CD8-positive, alpha-beta memory T cell (primary cell): ENCODE data around the gene LGALS1. TPM values are rescaled to one million over a fixed set of nuclear protein-coding genes. Genes with fewer than 3 reads are reported as not detected.

Experiments used
- CTCF ChIA-PET: fragments of 350-600 bp; sonication (Branson Sonifier 250); formaldehyde crosslinking; loops from one replicate; lab custom pipeline; 2021; ENCODE audit warnings: antibody characterized with exemption; lab: Charles Lee
- POLR2A ChIA-PET: fragments of 350-600 bp; sonication (Branson Sonifier 250); formaldehyde crosslinking; loops from one replicate; lab custom pipeline; 2021; ENCODE audit warnings: antibody characterized with exemption; lab: Charles Lee
- DNase-seq, 5 donors: peaks; one replicate each; pipeline versions ENCODE4 v3.0.0 to v3.0.0-alpha.2; 2020 to 2022; ENCODE audit warnings: mixed read lengths in 1 of 5
- H3K27ac ChIP-seq: one replicate; pipeline ENCODE4 v1.7.0; 2013; ENCODE audit warnings: low read depth, mild to moderate bottlenecking, low read length, moderate library complexity
- H3K27me3 ChIP-seq: 2 replicates; pipeline ENCODE4 v1.7.0; 2013; ENCODE audit warnings: low read length, mild to moderate bottlenecking; ENCODE audit not compliant: insufficient read depth, poor library complexity, severe bottlenecking
- H3K36me3 ChIP-seq: 2 replicates; pipeline ENCODE4 v1.7.0; 2013; ENCODE audit warnings: mild to moderate bottlenecking, low read length, moderate library complexity; ENCODE audit not compliant: insufficient read depth
- H3K4me1 ChIP-seq: 2 replicates; pipeline ENCODE4 v1.7.0; 2013; ENCODE audit warnings: mild to moderate bottlenecking, low read length, moderate library complexity; ENCODE audit not compliant: insufficient read depth
- H3K4me3 ChIP-seq: 2 replicates; pipeline ENCODE4 v1.7.0; 2013; ENCODE audit warnings: mild to moderate bottlenecking, low read length
- H3K9me3 ChIP-seq: 2 replicates; pipeline ENCODE4 v1.7.0; 2013; ENCODE audit warnings: mild to moderate bottlenecking, low read length
- H3K27ac Mint-ChIP-seq, 8 donors: one replicate each; pipeline ENCODE4 v1.8.0; 2020 to 2021; ENCODE audit warnings: mixed read lengths in 8 of 8, mild to moderate bottlenecking in 6 of 8, inconsistent platforms in 3 of 8, moderate library complexity in 3 of 8
- H3K27me3 Mint-ChIP-seq, 2 donors: one replicate each; pipeline ENCODE4 v1.8.0; 2020 to 2021; ENCODE audit warnings: mixed read lengths in 2 of 2, mild to moderate bottlenecking in 1 of 2, moderate library complexity in 1 of 2
- H3K36me3 Mint-ChIP-seq, 3 donors: one replicate each; pipeline ENCODE4 v1.8.0; 2020 to 2021; ENCODE audit warnings: mixed read lengths in 3 of 3, inconsistent platforms in 1 of 3, mild to moderate bottlenecking in 1 of 3
- H3K4me1 Mint-ChIP-seq, 3 donors: one replicate each; pipeline ENCODE4 v1.8.0; 2020 to 2021; ENCODE audit warnings: mixed read lengths in 3 of 3, inconsistent platforms in 1 of 3, mild to moderate bottlenecking in 1 of 3
- H3K4me3 Mint-ChIP-seq, 7 donors: one replicate each; pipeline ENCODE4 v1.8.0; 2020 to 2021; ENCODE audit warnings: mixed read lengths in 7 of 7, mild to moderate bottlenecking in 6 of 7, moderate library complexity in 4 of 7, inconsistent platforms in 2 of 7
- H3K9me3 Mint-ChIP-seq, 5 donors: one replicate each; pipeline ENCODE4 v1.8.0; 2020 to 2022; ENCODE audit warnings: mixed read lengths in 5 of 5, mild to moderate bottlenecking in 3 of 5, moderate library complexity in 2 of 5, inconsistent platforms in 1 of 5
- polyA plus RNA-seq: library from polyadenylated mRNA; unstranded; fragments of 300-500 nt; fragmentation: Illumina TruSeq; gene quantifications from one replicate; pipeline ENCODE4 v1.2.3, GENCODE V29; 2021
- total RNA-seq, 2 experiments: library from RNA; stranded (reverse); gene quantifications; one replicate each; pipeline ENCODE4 v1.2.3, GENCODE V29; 2021

The LGALS1 gene
- total and polyA plus RNA-seq, 3 experiments from 2014 or later: 182 to 223 (median 204) TPM

DNA sequence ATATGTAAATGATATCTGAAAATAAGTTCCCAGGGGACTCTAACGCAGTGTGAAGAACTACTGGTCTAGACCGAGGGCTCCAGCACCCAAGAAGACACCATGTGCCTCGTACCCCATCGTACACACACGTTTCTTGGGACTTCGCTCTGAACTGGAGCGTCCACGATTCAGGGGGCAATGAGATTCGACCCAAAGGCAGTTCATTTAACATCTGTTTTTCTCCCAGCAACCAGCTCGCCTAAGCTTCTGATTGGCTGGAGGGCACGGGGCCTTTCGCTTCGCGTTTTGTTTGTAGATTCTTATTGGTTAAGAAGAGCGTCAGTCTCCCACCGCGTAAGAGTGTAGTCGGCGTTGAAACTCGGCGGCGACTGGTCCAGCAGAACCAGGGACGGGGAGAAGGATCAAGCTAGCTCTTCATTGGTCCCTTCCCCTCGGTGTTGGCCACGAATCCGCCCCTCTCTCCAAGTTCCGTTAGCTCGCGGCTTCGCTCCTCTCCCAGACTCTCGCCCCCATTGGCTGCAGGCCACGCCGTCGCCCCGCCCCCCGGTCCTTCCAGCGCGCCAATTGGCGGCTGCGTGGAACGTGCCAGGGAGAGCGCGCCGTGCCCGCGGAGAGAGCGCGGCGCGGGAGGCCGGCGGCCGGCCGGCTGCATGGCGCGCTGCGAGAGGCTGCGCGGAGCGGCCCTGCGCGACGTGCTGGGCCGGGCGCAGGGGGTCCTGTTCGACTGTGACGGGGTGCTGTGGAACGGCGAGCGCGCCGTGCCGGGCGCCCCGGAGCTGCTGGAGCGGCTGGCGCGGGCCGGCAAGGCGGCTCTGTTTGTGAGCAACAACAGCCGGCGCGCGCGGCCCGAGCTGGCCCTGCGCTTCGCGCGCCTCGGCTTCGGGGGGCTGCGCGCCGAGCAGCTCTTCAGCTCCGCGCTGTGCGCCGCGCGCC, 17.0 kb upstream of the LGALS1 start, which contains the start of gene PDXP:
PDXP (plus strand) TSS at position 591 of the 933 bp plus-strand sequence; CDS start at position 651, 60 bp downstream.
- H3K4me1 Mint-ChIP-seq: peaks cover 34 to 44% (median 36%) of the 10 kb centered on the region in 3 donors

DNA sequence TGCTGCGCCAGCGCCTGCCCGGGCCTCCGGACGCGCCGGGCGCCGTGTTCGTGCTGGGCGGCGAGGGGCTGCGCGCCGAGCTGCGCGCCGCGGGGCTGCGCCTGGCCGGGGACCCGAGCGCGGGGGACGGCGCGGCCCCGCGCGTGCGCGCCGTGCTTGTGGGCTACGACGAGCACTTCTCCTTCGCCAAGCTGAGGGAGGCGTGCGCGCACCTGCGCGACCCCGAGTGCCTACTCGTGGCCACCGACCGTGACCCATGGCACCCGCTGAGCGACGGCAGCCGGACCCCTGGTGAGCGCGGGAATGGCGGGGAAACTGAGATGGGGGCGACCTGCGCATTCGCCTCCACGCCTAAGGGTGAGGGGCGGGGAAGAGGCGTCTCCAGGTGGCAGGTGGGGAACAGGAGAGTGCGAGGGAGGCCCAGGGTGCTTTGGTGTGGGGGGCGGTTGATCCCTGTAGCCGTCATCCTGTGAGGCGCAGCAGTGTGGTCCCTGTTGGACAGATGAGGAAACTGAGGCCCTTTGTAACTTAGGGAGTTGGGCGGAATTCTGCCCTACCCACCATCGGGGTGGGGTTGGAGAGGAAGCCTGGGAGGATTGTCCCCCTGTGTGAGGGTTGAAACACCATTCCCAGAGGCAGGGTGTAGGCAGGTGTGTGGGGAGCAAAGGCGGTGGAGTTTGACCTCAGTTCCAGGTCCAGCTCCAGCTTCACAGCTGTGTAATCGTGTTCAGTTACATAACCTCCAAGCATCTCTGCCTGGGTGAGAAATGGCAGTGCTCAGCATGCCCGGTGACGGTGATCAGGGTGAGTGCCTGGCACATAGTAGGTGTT, 16.2 kb upstream of the LGALS1 start:
- peak overlapping the region; percentile 25 for H3K27ac ChIP-seq
- no peaks in the 10 kb centered on the region for H3K36me3 ChIP-seq
- H3K27me3 Mint-ChIP-seq: no peaks in the 10 kb centered on the region
- H3K4me1 ChIP-seq: peaks cover 31% of the 10 kb centered on the region
- peaks cover 34 to 44% (median 36%) of the 10 kb centered on the region in 3 donors for H3K4me1 Mint-ChIP-seq
- peak overlapping the region; percentile 47 to 81 (median 67) for H3K27ac Mint-ChIP-seq
- H3K9me3 ChIP-seq: no peaks in the 10 kb centered on the region
- H3K36me3 Mint-ChIP-seq: peaks cover 0 to 16% (median 0%) of the 10 kb centered on the region in 3 donors
- H3K27me3 ChIP-seq: no peaks in the 10 kb centered on the region
- ChIA-PET POLR2A (interaction anchor here (1.3 to 4.3 kb wide), 9 partner anchors 13 to 52 kb away, joined by 3 to 59 read pairs (median 12); partner anchors contain the start of genes LGALS1 and NOL12), CTCF (interaction anchor here (0.7 to 20.3 kb wide), 9 partner anchors 11 to 204 kb away, joined by 3 to 285 read pairs (median 7); partner anchors contain the start of genes GGA1, LGALS1 and SH3BP1)
- DNase-seq: no peak
- H3K9me3 Mint-ChIP-seq: no peaks in the 10 kb centered on the region
- H3K4me3 ChIP-seq: peak overlapping the region; percentile 46
- H3K4me3 Mint-ChIP-seq: peak overlapping the region; percentile 78 to 89 (median 80)

More for the DNA sequence above, 17.0 kb upstream of the LGALS1 start, which contains the start of gene PDXP:
- Mint-ChIP-seq H3K27ac (peak within 1 kb of the TSS; percentile 66 to 97 (median 94)), H3K27me3 (no peaks in the 10 kb centered on the region), H3K36me3 (peaks cover 0 to 23% (median 0%) of the 10 kb centered on the region in 3 donors), H3K9me3 (no peaks in the 10 kb centered on the region), H3K4me3 (peak within 1 kb of the TSS; percentile 85 to 91 (median 88))
- Histone ChIP-seq H3K4me3 (peak within 1 kb of the TSS; percentile 69), H3K27me3 (no peaks in the 10 kb centered on the region), H3K4me1 (peaks cover 31% of the 10 kb centered on the region), H3K36me3 (peaks cover 8% of the 10 kb centered on the region), H3K9me3 (no peaks in the 10 kb centered on the region), H3K27ac (peak within 1 kb of the TSS; percentile 52)
- CTCF ChIA-PET: interaction anchor here (0.9 to 20.3 kb wide), 12 partner anchors 9 to 205 kb away, joined by 3 to 285 read pairs (median 7); partner anchors contain the start of genes GGA1, LGALS1 and SH3BP1
- peak; percentile 96 to 98 (median 97) for DNase-seq
- POLR2A ChIA-PET: interaction anchor here (0.6 to 4.3 kb wide), 15 partner anchors 10 to 529 kb away, joined by 3 to 59 read pairs (median 8); partner anchors contain the start of genes GGA1, LGALS1 and NOL12

DNA sequence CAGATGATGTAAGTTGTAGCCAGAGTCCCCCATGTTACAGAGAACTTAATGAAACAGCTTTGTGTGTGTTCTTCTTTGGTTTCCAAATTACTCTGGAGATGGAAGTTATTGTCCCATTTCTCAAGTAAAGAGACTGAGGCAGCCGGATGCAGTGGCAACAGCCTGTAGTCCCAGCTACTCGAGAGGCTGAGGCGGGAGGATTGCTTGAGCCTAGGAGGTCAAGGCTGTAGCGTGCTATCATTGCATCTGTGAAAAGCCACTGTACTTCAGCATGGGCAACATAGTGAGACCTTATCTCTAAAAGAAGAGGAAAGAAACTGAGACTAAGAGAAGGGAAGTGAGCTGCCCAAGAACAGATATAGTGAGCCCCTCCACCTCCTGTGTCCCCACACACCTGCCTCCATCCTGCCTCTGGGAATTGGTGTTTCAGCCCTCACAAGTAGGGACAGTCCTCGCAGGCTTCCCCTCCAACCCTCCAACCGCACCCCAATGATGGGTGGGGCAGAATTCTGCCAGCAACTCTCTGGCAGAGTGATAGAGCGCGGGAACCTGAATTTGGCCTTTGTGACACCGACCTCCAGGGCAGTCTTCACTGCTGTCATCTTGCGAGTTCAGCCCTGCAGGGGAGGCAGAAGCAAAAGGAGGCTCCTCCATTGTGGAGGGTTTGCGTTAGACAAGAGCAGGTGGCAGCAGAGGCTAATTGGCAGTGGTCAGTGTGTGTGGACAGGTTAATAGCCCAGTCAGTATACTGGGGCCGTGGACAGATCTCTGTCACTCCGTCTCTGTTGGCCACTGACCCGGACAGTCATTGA, 15.3 kb upstream of the LGALS1 start:
- no peak for DNase-seq
- ChIA-PET POLR2A (interaction anchor here (0.5 to 4.3 kb wide), 3 partner anchors 16 to 38 kb away, joined by 9 to 59 read pairs (median 50); partner anchors contain the start of gene LGALS1), CTCF (interaction anchor here (0.7 to 20.3 kb wide), 11 partner anchors 10 to 52 kb away, joined by 3 to 285 read pairs (median 7); partner anchors contain the start of genes GGA1, LGALS1, NOL12 and SH3BP1)
- Mint-ChIP-seq H3K27ac (peak overlapping the region; percentile 47 to 81 (median 67)), H3K4me1 (peaks cover 34 to 47% (median 36%) of the 10 kb centered on the region in 3 donors), H3K27me3 (no peaks in the 10 kb centered on the region), H3K4me3 (peak overlapping the region; percentile 78 to 89 (median 80)), H3K9me3 (no peaks in the 10 kb centered on the region), H3K36me3 (peaks cover 0 to 11% (median 0%) of the 10 kb centered on the region in 3 donors)
- H3K27ac ChIP-seq: peak overlapping the region; percentile 6
- H3K4me1 ChIP-seq: peaks cover 31% of the 10 kb centered on the region
- peak overlapping the region; percentile 46 for H3K4me3 ChIP-seq
- no peaks in the 10 kb centered on the region for H3K9me3 ChIP-seq
- H3K27me3 ChIP-seq: no peaks in the 10 kb centered on the region
- H3K36me3 ChIP-seq: no peaks in the 10 kb centered on the region

DNA sequence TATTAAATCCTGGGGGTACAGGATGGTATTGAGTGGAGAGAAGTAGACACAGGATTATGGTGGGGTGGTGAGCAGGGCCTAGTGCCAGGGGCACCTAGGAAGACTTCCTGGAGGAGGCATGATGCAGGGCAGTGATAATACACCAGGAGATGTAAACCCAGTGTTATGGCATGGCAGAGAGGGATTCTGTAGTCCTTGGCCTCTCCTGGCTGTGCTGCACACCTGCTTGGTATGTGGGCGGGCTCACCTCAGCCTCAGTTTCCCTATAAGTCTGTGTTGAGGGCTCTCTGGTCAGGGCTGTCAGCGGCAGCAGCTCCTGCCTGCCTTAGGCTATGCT, 14.8 kb upstream of the LGALS1 start:
- no peaks in the 10 kb centered on the region for H3K27me3 ChIP-seq
- peaks cover 34 to 47% (median 36%) of the 10 kb centered on the region in 3 donors for H3K4me1 Mint-ChIP-seq
- H3K27ac ChIP-seq: peak overlapping the region; percentile 6
- peak overlapping the region in 6 of 7 donors; percentile 34 to 81 (median 78) for H3K4me3 Mint-ChIP-seq
- H3K9me3 ChIP-seq: no peaks in the 10 kb centered on the region
- H3K27ac Mint-ChIP-seq: peak overlapping the region in 3 of 8 donors; percentile 56 to 83 (median 61)
- H3K36me3 ChIP-seq: no peaks in the 10 kb centered on the region
- H3K4me1 ChIP-seq: peaks cover 31% of the 10 kb centered on the region
- ChIA-PET CTCF (interaction anchor here (1.2 to 20.3 kb wide), 9 partner anchors 9 to 203 kb away, joined by 4 to 285 read pairs (median 6); partner anchors contain the start of genes GGA1, LGALS1, NOL12 and SH3BP1), POLR2A (interaction anchor here (1.1 to 3.8 kb wide), 3 partner anchors 14 to 15 kb away, joined by 3 to 59 read pairs (median 5); partner anchors contain the start of gene LGALS1)
- DNase-seq: no peak
- H3K36me3 Mint-ChIP-seq: peaks cover 0 to 11% (median 0%) of the 10 kb centered on the region in 3 donors
- H3K27me3 Mint-ChIP-seq: no peaks in the 10 kb centered on the region
- H3K9me3 Mint-ChIP-seq: no peaks in the 10 kb centered on the region
- H3K4me3 ChIP-seq: no peak overlapping the region

DNA sequence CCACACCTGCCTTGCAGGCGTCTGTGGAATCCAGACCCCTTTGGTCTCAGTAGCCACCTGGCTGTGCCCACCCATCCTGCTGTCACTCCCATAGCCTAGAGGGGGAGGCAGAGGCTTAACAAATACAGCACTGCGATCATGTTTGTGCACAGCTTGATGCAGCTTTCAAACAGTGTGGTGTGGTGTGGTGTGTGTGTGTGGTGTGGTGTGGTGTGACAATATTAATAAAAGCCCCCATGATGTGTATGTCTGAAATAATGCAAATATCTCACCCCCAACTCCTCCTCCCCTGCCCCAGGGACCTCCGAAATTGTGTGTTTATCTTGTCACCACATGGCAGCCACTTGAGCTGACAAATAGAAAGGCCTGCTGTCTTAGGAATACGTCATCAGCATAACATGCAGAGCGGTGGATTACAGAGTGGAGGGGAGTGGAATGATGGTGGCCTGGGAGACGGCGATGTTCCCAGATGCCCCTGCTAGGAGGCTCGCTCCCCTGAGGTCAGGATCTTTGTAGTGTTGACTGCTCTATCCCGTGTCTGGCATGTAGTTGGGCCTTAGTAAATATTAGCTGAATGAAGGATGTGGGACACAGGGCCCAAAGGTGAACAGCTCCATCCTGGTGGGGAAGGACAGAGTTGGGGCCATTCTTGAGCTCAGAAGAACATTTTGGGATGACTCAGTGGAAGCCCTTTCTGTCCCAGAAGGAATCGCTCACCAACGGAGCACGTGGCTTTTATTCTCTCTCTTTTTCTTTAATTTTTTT, 14.1 kb upstream of the LGALS1 start:
- H3K36me3 ChIP-seq: no peaks in the 10 kb centered on the region
- H3K27ac ChIP-seq: no peak overlapping the region
- CTCF ChIA-PET: interaction anchor here (1.1 to 20.3 kb wide), 11 partner anchors 9 to 202 kb away, joined by 4 to 285 read pairs (median 5); partner anchors contain the start of genes LGALS1, NOL12 and SH3BP1
- H3K27ac Mint-ChIP-seq: peak overlapping the region in 4 of 8 donors; percentile 26 to 83 (median 62)
- H3K36me3 Mint-ChIP-seq: peaks cover 0 to 8% (median 0%) of the 10 kb centered on the region in 3 donors
- peaks cover 34 to 47% (median 36%) of the 10 kb centered on the region in 3 donors for H3K4me1 Mint-ChIP-seq
- no peaks in the 10 kb centered on the region for H3K27me3 ChIP-seq
- no peaks in the 10 kb centered on the region for H3K9me3 Mint-ChIP-seq
- H3K4me3 Mint-ChIP-seq: peak overlapping the region in 2 of 7 donors; percentile 52 to 54
- peaks cover 31% of the 10 kb centered on the region for H3K4me1 ChIP-seq
- no peak overlapping the region for H3K4me3 ChIP-seq
- peak in 2 of 5 donors; percentile 53 to 67 for DNase-seq
- H3K27me3 Mint-ChIP-seq: no peaks in the 10 kb centered on the region
- H3K9me3 ChIP-seq: no peaks in the 10 kb centered on the region
- POLR2A ChIA-PET: interaction anchor here (0.5 to 1.5 kb wide), 5 partner anchors 10 to 18 kb away, joined by 3 to 5 read pairs (median 3); partner anchors contain the start of gene LGALS1

DNA sequence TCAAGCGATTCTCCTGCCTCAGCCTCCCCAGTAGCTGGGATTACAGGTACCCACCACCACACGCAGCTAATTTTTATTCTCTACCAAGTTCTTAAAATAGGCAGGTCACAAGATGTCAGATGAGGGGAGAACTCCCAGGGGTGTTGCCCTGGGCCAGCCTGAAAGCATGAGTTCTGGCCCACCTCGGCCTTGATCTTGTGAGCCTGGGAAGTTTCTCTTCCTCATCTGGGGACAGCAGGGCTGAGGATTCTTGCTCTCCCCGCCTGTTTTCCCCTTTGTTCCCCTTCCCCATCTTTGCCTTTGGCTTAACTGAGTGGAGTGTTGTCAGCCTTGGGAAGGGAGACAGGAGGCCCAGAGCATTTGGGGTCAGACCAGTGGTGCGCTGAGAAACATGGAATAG, 13.4 kb upstream of the LGALS1 start:
- H3K27ac Mint-ChIP-seq: peak overlapping the region in 1 of 8 donors; percentile 29
- H3K27ac ChIP-seq: no peak overlapping the region
- H3K27me3 ChIP-seq: no peaks in the 10 kb centered on the region
- H3K4me3 ChIP-seq: no peak overlapping the region
- peaks cover 0 to 10% (median 0%) of the 10 kb centered on the region in 3 donors for H3K36me3 Mint-ChIP-seq
- no peak for DNase-seq
- H3K9me3 ChIP-seq: no peaks in the 10 kb centered on the region
- POLR2A ChIA-PET: interaction anchor here (0.9 to 1.5 kb wide), 4 partner anchors 9 to 19 kb away, joined by 3 to 5 read pairs (median 3); partner anchors contain the start of gene LGALS1
- no peak overlapping the region for H3K4me3 Mint-ChIP-seq
- no peaks in the 10 kb centered on the region for H3K36me3 ChIP-seq
- H3K4me1 ChIP-seq: peaks cover 31% of the 10 kb centered on the region
- no peaks in the 10 kb centered on the region for H3K9me3 Mint-ChIP-seq
- CTCF ChIA-PET: interaction anchor here (1.1 to 20.3 kb wide), 8 partner anchors 10 to 201 kb away, joined by 4 to 285 read pairs (median 5); partner anchors contain the start of genes LGALS1, NOL12 and SH3BP1
- H3K4me1 Mint-ChIP-seq: peaks cover 34 to 47% (median 36%) of the 10 kb centered on the region in 3 donors
- no peaks in the 10 kb centered on the region for H3K27me3 Mint-ChIP-seq
